Neural progenitor cell (in vitro differentiated cells): ENCODE data around the gene DBH.

Experiments
- EZH2 ChIP-seq: fragments of 200-600 bp; sonication (generic); IDR thresholded peaks from 2 replicates; pipeline ENCODE4 v1.6.1; 2017; ENCODE audit warnings: antibody characterized with exemption, mild to moderate bottlenecking, moderate library complexity
- EZH2phosphoT487 ChIP-seq: fragments of 200-600 bp; sonication (generic); IDR thresholded peaks from 2 replicates; pipeline ENCODE4 v1.6.1; 2017; ENCODE audit warnings: antibody characterized with exemption
- TF ChIP-seq, protein P1 (sequence below): fragments of 200-600 bp; sonication (generic); IDR thresholded peaks from 2 replicates; pipeline ENCODE4 v1.5.1; 2017; ENCODE audit warnings: antibody characterized with exemption, mild to moderate bottlenecking

- TF ChIP-seq, protein P1, sequence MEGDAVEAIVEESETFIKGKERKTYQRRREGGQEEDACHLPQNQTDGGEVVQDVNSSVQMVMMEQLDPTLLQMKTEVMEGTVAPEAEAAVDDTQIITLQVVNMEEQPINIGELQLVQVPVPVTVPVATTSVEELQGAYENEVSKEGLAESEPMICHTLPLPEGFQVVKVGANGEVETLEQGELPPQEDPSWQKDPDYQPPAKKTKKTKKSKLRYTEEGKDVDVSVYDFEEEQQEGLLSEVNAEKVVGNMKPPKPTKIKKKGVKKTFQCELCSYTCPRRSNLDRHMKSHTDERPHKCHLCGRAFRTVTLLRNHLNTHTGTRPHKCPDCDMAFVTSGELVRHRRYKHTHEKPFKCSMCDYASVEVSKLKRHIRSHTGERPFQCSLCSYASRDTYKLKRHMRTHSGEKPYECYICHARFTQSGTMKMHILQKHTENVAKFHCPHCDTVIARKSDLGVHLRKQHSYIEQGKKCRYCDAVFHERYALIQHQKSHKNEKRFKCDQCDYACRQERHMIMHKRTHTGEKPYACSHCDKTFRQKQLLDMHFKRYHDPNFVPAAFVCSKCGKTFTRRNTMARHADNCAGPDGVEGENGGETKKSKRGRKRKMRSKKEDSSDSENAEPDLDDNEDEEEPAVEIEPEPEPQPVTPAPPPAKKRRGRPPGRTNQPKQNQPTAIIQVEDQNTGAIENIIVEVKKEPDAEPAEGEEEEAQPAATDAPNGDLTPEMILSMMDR: no peak
- TF ChIP-seq EZH2 (no peak), EZH2phosphoT487 (no peak)
Observed at GRCh38 chr9:133591985-133592384, 44.2 kb upstream of the DBH start.
